Stomach (tissue), 4 donors: Measurements from ENCODE around the gene PDCD7.

Source experiments
- CTCF ChIP-seq, 7 experiments: fragments of 450-650 bp in 4 of 7; fragments of 200-600 bp in 3 of 7; sonication (generic) in 3 of 7; IDR thresholded peaks; one replicate each; pipeline ENCODE4 v1.5.1; 2016 to 2019; ENCODE audit warnings: antibody characterized with exemption in 7 of 7, control low read depth in 2 of 7, mild to moderate bottlenecking in 1 of 7
- POLR2A ChIP-seq, 4 donors: fragments of 450-650 bp; IDR thresholded peaks; one replicate each; pipeline ENCODE4 v1.6.1; 2016; ENCODE audit warnings: antibody characterized with exemption in 4 of 4, control low read depth in 2 of 4, mild to moderate bottlenecking in 1 of 4, moderate library complexity in 1 of 4
- POLR2AphosphoS5 ChIP-seq, 3 donors: sonication (generic); formaldehyde crosslinking; IDR thresholded peaks; one replicate each; pipeline ENCODE4 v1.6.1; 2016; ENCODE audit warnings: antibody characterized with exemption in 3 of 3

- no peak for TF ChIP-seq POLR2AphosphoS5 (IDR thresholded peaks at IDR 0.05)
- TF ChIP-seq CTCF (IDR thresholded peaks at IDR 0.05): no peak
- TF ChIP-seq POLR2A (IDR thresholded peaks at IDR 0.05): no peak
Measured at GRCh38 chr15:65115086-65115485, 18.5 kb downstream of the PDCD7 start, which contains the start of gene UBAP1L.
